ENCODE results near the gene AP1S1.

GRCh38 chr7:101186844-101187428, 32.7 kb downstream of the AP1S1 start:
- TF ChIP-seq, protein P1, sequence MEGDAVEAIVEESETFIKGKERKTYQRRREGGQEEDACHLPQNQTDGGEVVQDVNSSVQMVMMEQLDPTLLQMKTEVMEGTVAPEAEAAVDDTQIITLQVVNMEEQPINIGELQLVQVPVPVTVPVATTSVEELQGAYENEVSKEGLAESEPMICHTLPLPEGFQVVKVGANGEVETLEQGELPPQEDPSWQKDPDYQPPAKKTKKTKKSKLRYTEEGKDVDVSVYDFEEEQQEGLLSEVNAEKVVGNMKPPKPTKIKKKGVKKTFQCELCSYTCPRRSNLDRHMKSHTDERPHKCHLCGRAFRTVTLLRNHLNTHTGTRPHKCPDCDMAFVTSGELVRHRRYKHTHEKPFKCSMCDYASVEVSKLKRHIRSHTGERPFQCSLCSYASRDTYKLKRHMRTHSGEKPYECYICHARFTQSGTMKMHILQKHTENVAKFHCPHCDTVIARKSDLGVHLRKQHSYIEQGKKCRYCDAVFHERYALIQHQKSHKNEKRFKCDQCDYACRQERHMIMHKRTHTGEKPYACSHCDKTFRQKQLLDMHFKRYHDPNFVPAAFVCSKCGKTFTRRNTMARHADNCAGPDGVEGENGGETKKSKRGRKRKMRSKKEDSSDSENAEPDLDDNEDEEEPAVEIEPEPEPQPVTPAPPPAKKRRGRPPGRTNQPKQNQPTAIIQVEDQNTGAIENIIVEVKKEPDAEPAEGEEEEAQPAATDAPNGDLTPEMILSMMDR (IDR thresholded peaks at IDR 0.05), result no peak
- TF ChIP-seq POLR2A (IDR thresholded peaks at IDR 0.05), result no peak
- no peak for TF ChIP-seq EP300 (IDR thresholded peaks at IDR 0.05)
- TF ChIP-seq POLR2AphosphoS5 (IDR thresholded peaks at IDR 0.05), result no peak

Measured in upper lobe of left lung (tissue), 4 donors.